B cell (primary cell): ENCODE measurements around the gene FBN2. TPM values are rescaled to one million over a fixed set of nuclear protein-coding genes. Genes with fewer than 3 reads are reported as not detected.

Experiments
- ATAC-seq: fragments of 200-7000 bp; cut with Tn5 transposase; one replicate; pipeline ENCODE4 v1.10.0; 2021; ENCODE audit warnings: low read depth, mild to moderate bottlenecking, moderate number of reproducible peaks, moderate library complexity
- CTCF ChIA-PET: fragments of 350-600 bp; sonication (Branson Sonifier 250); formaldehyde crosslinking; loops from one replicate; lab custom pipeline; 2021; ENCODE audit warnings: antibody characterized with exemption, inconsistent platforms; lab: Charles Lee
- POLR2A ChIA-PET: fragments of 350-600 bp; sonication (Branson Sonifier 250); formaldehyde crosslinking; loops from one replicate; lab custom pipeline; 2021; ENCODE audit warnings: antibody characterized with exemption; lab: Charles Lee
- DNase-seq: peaks from one replicate; pipeline ENCODE4 v3.0.0; 2013
- H2AFZ ChIP-seq: 2 replicates; pipeline ENCODE4 v1.6.1; 2012; ENCODE audit warnings: mild to moderate bottlenecking, low read depth, low read length; ENCODE audit not compliant: insufficient read depth, poor library complexity, severe bottlenecking
- H3K27ac ChIP-seq, 2 donors: 1 replicate in 1 of 2; 2 replicates in 1 of 2; pipeline ENCODE4 v1.5.1; 2012 to 2013; ENCODE audit warnings: low read length in 2 of 2, mild to moderate bottlenecking in 2 of 2, moderate library complexity in 1 of 2
- H3K27me3 ChIP-seq, 4 experiments: fragments of 200-600 bp in 1 of 4; sonication (generic) in 1 of 4; replicated peaks in 1 of 4; 1 replicate in 2 of 4; 2 replicates in 2 of 4; pipeline versions ENCODE4 v1.6.1 to v1.7.0; 2013 to 2016; ENCODE audit warnings: low read length in 3 of 4, mild to moderate bottlenecking in 2 of 4, mixed read lengths in 1 of 4, moderate library complexity in 1 of 4; ENCODE audit not compliant: insufficient read depth in 4 of 4, control insufficient read depth in 3 of 4; ENCODE audit errors: control extremely low read depth in 1 of 4
- H3K36me3 ChIP-seq, 2 experiments: replicated peaks in 1 of 2; 1 replicate in 1 of 2; 2 replicates in 1 of 2; pipeline versions ENCODE4 v1.6.1 to v1.7.1; 2013; ENCODE audit warnings: low read length in 1 of 2; ENCODE audit not compliant: insufficient read depth in 2 of 2, control insufficient read depth in 1 of 2; ENCODE audit errors: control extremely low read depth in 1 of 2, extremely low read depth in 1 of 2
- H3K4me1 ChIP-seq, 2 donors: fragments of 200-600 bp in 1 of 2; sonication (generic) in 1 of 2; 1 replicate in 1 of 2; 2 replicates in 1 of 2; pipeline versions ENCODE4 v1.5.1 to v1.6.1; 2013 to 2017; ENCODE audit warnings: low read length in 2 of 2; ENCODE audit not compliant: control insufficient read depth in 2 of 2, insufficient read depth in 2 of 2
- H3K4me2 ChIP-seq: replicated peaks from 2 replicates; pipeline ENCODE3; 2012; ENCODE audit warnings: mild to moderate bottlenecking, low read depth, low read length; ENCODE audit not compliant: poor library complexity, severe bottlenecking
- H3K4me3 ChIP-seq, 5 experiments: fragments of 200-600 bp in 1 of 5; sonication (generic) in 1 of 5; 1 replicate in 3 of 5; 2 replicates in 2 of 5; pipeline versions ENCODE4 v1.5.1 to v1.7.0; 2011 to 2016; ENCODE audit warnings: low read length in 4 of 5, mild to moderate bottlenecking in 4 of 5, low read depth in 2 of 5, control low read depth in 1 of 5, moderate library complexity in 1 of 5; ENCODE audit not compliant: insufficient read depth in 1 of 5; ENCODE audit errors: control extremely low read depth in 1 of 5, extremely low read depth in 1 of 5
- H3K79me2 ChIP-seq: fragments of 200-600 bp; sonication (generic); one replicate; pipeline ENCODE4 v1.6.0; 2016; ENCODE audit warnings: low read length; ENCODE audit not compliant: control insufficient read depth, insufficient read depth
- H3K9ac ChIP-seq: fragments of 200-600 bp; sonication (generic); 2 replicates; pipeline ENCODE4 v1.6.1; 2017; ENCODE audit warnings: mild to moderate bottlenecking, low read length, moderate library complexity
- H3K9me3 ChIP-seq, 3 donors: one replicate each; pipeline versions ENCODE4 v1.6.1 to v1.7.1; 2013; ENCODE audit warnings: low read length in 2 of 3; ENCODE audit not compliant: control insufficient read depth in 2 of 3, insufficient read depth in 1 of 3; ENCODE audit errors: control extremely low read depth in 1 of 3
- H4K20me1 ChIP-seq: 2 replicates; pipeline ENCODE4 v1.6.0; 2012; ENCODE audit warnings: mild to moderate bottlenecking, low read length; ENCODE audit not compliant: insufficient read depth, control insufficient read depth, poor library complexity, severe bottlenecking
- H3K27ac Mint-ChIP-seq: one replicate; pipeline ENCODE4 v1.8.0; 2021; ENCODE audit warnings: mixed read lengths
- H3K27me3 Mint-ChIP-seq: one replicate; pipeline ENCODE4 v1.8.0; 2021; ENCODE audit warnings: mixed read lengths
- H3K4me1 Mint-ChIP-seq: one replicate; pipeline ENCODE4 v1.8.0; 2021; ENCODE audit warnings: mixed read lengths
- H3K4me3 Mint-ChIP-seq: one replicate; pipeline ENCODE4 v1.8.0; 2021; ENCODE audit warnings: mixed read lengths
- H3K9me3 Mint-ChIP-seq: one replicate; pipeline ENCODE4 v1.8.0; 2022; ENCODE audit warnings: mixed read lengths; ENCODE audit not compliant: insufficient read depth
- EZH2 ChIP-seq: IDR thresholded peaks from 2 replicates; pipeline ENCODE4 v1.6.1; 2012; ENCODE audit warnings: borderline replicate concordance, low read depth, mild to moderate bottlenecking, moderate library complexity, low read length; ENCODE audit not compliant: insufficient read depth, poor library complexity, severe bottlenecking
- WGBS: methylation state at CpG from one replicate; pipeline ENCODE4 v1.1.5; 2013; ENCODE audit warnings: missing lambda C conversion rate; ENCODE audit not compliant: insufficient coverage; 5-methylcytosine and 5-hydroxymethylcytosine counted together
- intact Hi-C: fragments of 100-400 bp; cut with micrococcal nuclease; formaldehyde crosslinking; loops from one replicate; pipeline ENCODE4 v1.10.0; 2022
- polyA plus RNA-seq: library from polyadenylated mRNA; depleted of rRNA; stranded (reverse); fragments of >200 nt; gene quantifications from 2 replicates; pipeline ENCODE4 v1.2.3, GENCODE V29; 2012
- total RNA-seq, 2 donors: library from RNA; stranded (reverse); fragments of 120-200 nt in 1 of 2; gene quantifications; 1 replicate in 1 of 2; 2 replicates in 1 of 2; pipeline versions ENCODE4 v1.2.3 to v1.2.4, GENCODE V29; 2013 to 2022
- TF ChIP-seq, protein P1 (sequence below): fragments of 200-600 bp; IDR thresholded peaks from one replicate; pipeline ENCODE4 v1.8.0; 2022; ENCODE audit warnings: antibody characterized with exemption, mild to moderate bottlenecking

Gene FBN2
- total and polyA plus RNA-seq, 2 donors (not counting 1 experiment from before 2014, with no cell fraction given) = 0.03 TPM; not detected in 1

DNA sequence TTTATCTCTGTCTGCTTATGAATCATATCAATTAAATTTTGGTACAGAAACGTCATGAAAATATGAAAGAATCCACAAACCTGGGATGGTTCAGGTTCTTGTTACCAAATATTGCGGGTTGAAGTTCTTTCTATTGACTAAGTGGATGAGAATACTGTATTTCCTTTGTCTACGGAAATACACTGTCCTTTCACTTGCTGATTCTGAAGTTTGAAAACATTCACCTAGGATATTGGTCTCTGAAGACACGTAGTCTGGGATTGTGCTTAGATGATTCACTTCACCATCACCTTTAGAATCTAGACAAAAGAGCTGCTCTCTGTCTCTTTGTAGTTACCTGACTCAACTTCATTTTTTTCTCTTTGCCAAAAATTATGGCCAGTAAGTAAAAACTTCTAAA, 222.4 kb downstream of the FBN2 start:
- Histone ChIP-seq H3K36me3 (no peaks in the 10 kb centered on the region), H3K4me3 (no peak overlapping the region), H3K27me3 (no peaks in the 10 kb centered on the region), H3K79me2 (no peaks in the 10 kb centered on the region), H3K27ac (no peak overlapping the region), H3K4me1 (no peaks in the 10 kb centered on the region), H2AFZ (no peak overlapping the region), H3K9me3 (no peaks in the 10 kb centered on the region), H3K4me2 (no peak overlapping the region), H4K20me1 (no peaks in the 10 kb centered on the region), H3K9ac (no peak overlapping the region)
- Mint-ChIP-seq H3K4me1 (no peaks in the 10 kb centered on the region), H3K27me3 (no peaks in the 10 kb centered on the region), H3K27ac (no peak overlapping the region), H3K9me3 (no peaks in the 10 kb centered on the region), H3K4me3 (no peak overlapping the region)
- intact Hi-C loops = no loop called here
- ATAC-seq = no peak
- no peak for DNase-seq
- CTCF ChIA-PET = no interaction called here
- TF ChIP-seq EZH2 = no peak
- TF ChIP-seq, protein P1, sequence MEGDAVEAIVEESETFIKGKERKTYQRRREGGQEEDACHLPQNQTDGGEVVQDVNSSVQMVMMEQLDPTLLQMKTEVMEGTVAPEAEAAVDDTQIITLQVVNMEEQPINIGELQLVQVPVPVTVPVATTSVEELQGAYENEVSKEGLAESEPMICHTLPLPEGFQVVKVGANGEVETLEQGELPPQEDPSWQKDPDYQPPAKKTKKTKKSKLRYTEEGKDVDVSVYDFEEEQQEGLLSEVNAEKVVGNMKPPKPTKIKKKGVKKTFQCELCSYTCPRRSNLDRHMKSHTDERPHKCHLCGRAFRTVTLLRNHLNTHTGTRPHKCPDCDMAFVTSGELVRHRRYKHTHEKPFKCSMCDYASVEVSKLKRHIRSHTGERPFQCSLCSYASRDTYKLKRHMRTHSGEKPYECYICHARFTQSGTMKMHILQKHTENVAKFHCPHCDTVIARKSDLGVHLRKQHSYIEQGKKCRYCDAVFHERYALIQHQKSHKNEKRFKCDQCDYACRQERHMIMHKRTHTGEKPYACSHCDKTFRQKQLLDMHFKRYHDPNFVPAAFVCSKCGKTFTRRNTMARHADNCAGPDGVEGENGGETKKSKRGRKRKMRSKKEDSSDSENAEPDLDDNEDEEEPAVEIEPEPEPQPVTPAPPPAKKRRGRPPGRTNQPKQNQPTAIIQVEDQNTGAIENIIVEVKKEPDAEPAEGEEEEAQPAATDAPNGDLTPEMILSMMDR = no peak
- 92% methylated on average over 2 of the region's 4 CpGs for WGBS
- POLR2A ChIA-PET = no interaction called here

GRCh38 chr5:128305341-128305740, 232.7 kb downstream of the FBN2 start:
- no peaks in the 10 kb centered on the region for H3K36me3 ChIP-seq
- H3K9ac ChIP-seq = no peak overlapping the region
- no peak overlapping the region for H3K4me2 ChIP-seq
- no peaks in the 10 kb centered on the region for H3K9me3 ChIP-seq
- H2AFZ ChIP-seq = no peak overlapping the region
- ChIA-PET POLR2A (no interaction called here), CTCF (no interaction called here)
- intact Hi-C loops = no loop called here
- H3K27ac ChIP-seq = no peak overlapping the region
- no CpG with 5 or more reads among the region's 5 CpGs for WGBS
- no peaks in the 10 kb centered on the region for H3K79me2 ChIP-seq
- Mint-ChIP-seq H3K4me3 (no peak overlapping the region), H3K27ac (no peak overlapping the region), H3K27me3 (no peaks in the 10 kb centered on the region), H3K4me1 (no peaks in the 10 kb centered on the region), H3K9me3 (no peaks in the 10 kb centered on the region)
- ATAC-seq = no peak
- no peak overlapping the region for H3K4me3 ChIP-seq
- TF ChIP-seq EZH2 = no peak
- TF ChIP-seq, protein P1 = no peak
- DNase-seq = no peak
- no peaks in the 10 kb centered on the region for H3K4me1 ChIP-seq
- no peaks in the 10 kb centered on the region for H3K27me3 ChIP-seq
- no peaks in the 10 kb centered on the region for H4K20me1 ChIP-seq
